Adrenal gland (tissue), 12 donors: ENCODE results near the gene CPA5. TPM values are rescaled to one million over a fixed set of nuclear protein-coding genes. Genes with fewer than 3 reads are reported as not detected.

Experiments
- DNase-seq, 7 donors: peaks; one replicate each; pipeline ENCODE4 v3.0.0-alpha.2; 2019 to 2020
- H3K27ac ChIP-seq, 5 donors: fragments of 200-600 bp; sonication (generic) in 4 of 5; 1 replicate in 3 of 5; 2 replicates in 2 of 5; pipeline versions ENCODE4 v1.5.1 to v1.8.0; 2016 to 2020; ENCODE audit warnings: mild to moderate bottlenecking in 1 of 5
- H3K27me3 ChIP-seq: fragments of 200-600 bp; 2 replicates; pipeline ENCODE4 v1.8.0; 2021
- H3K36me3 ChIP-seq, 2 donors: fragments of 200-600 bp; replicated peaks in 1 of 2; 1 replicate in 1 of 2; 2 replicates in 1 of 2; pipeline versions ENCODE4 v1.5.1 to v1.8.0; 2018 to 2022
- H3K4me1 ChIP-seq, 2 donors: fragments of 200-600 bp; replicated peaks in 1 of 2; 1 replicate in 1 of 2; 2 replicates in 1 of 2; pipeline versions ENCODE4 v1.5.1 to v1.8.0; 2018 to 2021
- H3K4me3 ChIP-seq, 4 donors: fragments of 200-600 bp; sonication (generic) in 3 of 4; one replicate each; pipeline ENCODE4 v1.5.1; 2016 to 2018
- H3K9me3 ChIP-seq, 3 donors: fragments of 200-600 bp; sonication (generic) in 1 of 3; replicated peaks in 1 of 3; 1 replicate in 2 of 3; 2 replicates in 1 of 3; pipeline versions ENCODE4 v1.5.1 to v1.8.0; 2016 to 2021
- CTCF ChIP-seq, 6 experiments: fragments of 450-650 bp in 4 of 6; fragments of 200-600 bp in 2 of 6; sonication (generic) in 1 of 6; IDR thresholded peaks; 1 replicate in 5 of 6; 2 replicates in 1 of 6; pipeline versions ENCODE4 v1.5.1 to v1.8.0; 2016 to 2021; ENCODE audit warnings: antibody characterized with exemption in 6 of 6, mild to moderate bottlenecking in 2 of 6, moderate library complexity in 1 of 6
- POLR2A ChIP-seq, 2 donors: fragments of 450-650 bp; IDR thresholded peaks; one replicate each; pipeline ENCODE4 v1.6.1; 2017; ENCODE audit warnings: antibody characterized with exemption in 2 of 2, mild to moderate bottlenecking in 2 of 2, moderate library complexity in 1 of 2
- WGBS, 4 donors: extraction: QIAGEN DNeasy Blood & Tissue Kit in 2 of 4; methylation state at CpG; one replicate each; pipeline versions ENCODE4 v1.1.5 to v1.1.7; 2013 to 2017; 5-methylcytosine and 5-hydroxymethylcytosine counted together
- intact Hi-C, 2 donors: fragments of 100-400 bp; cut with DNase I; formaldehyde crosslinking; loops; one replicate each; pipeline versions ENCODE4 v1.14.1 to v1.15.0; 2022 to 2023
- polyA plus RNA-seq, 3 donors: library from polyadenylated mRNA; stranded (reverse); fragments of 200-250 nt in 2 of 3; fragments of 350-450 nt in 1 of 3; fragmentation: Illumina TruSeq in 1 of 3; extraction: RNeasy Lipid Tissue Mini Kit (QIAGEN cat#74804) in 1 of 3; gene quantifications; one replicate each; pipeline ENCODE4 v1.2.3, GENCODE V29; 2013 to 2014
- total RNA-seq, 9 donors: library from RNA; depleted of rRNA in 4 of 9; stranded (reverse); fragments of >200 nt in 4 of 9; fragments of 120-200 nt in 1 of 9; fragmentation: NEBNext Ultra II Directional in 1 of 9; extraction: Animal tissue kit (Norgen Biotek cat#: 25700) in 1 of 9; gene quantifications; one replicate each; pipeline versions ENCODE4 v1.1.0 to v1.2.4, GENCODE V29; 2013 to 2023
- donor health status: healthy with polysubstance abuse.
- donor health status: Bipolar disorder and iron deficiency.
- donor health status: DM: yes; HTN: yes; CAD: no.
- donor health status: DM: no; HTN: no; CAD: no.
- donor health status: DM: no; HTN: no; CAD: no.
- donor health status: DM: yes; HTN: yes; CAD: no.

The CPA5 gene
- total and polyA plus RNA-seq, 12 donors: 0.24 to 0.65 (median 0.29) TPM; not detected in 8

GRCh38 chr7:130413201-130413600, 68.6 kb downstream of the CPA5 start:
- H3K4me3 ChIP-seq: no peak overlapping the region
- H3K9me3 ChIP-seq: no peaks in the 10 kb centered on the region
- intact Hi-C loops: no loop called here
- no peaks in the 10 kb centered on the region for H3K36me3 ChIP-seq
- TF ChIP-seq CTCF (IDR thresholded peaks at IDR 0.05): no peak
- TF ChIP-seq POLR2A (IDR thresholded peaks at IDR 0.05): no peak
- no peak overlapping the region for H3K27ac ChIP-seq
- H3K27me3 ChIP-seq: no peaks in the 10 kb centered on the region
- WGBS, 4 donors: 91 to 100% (median 97%) methylated on average over 4 of the region's 4 CpGs
- DNase-seq: no peak
- H3K4me1 ChIP-seq: peaks cover 6 to 21% of the 10 kb centered on the region in 2 donors

- Histone ChIP-seq H3K36me3 (no peaks in the 10 kb centered on the region), H3K4me3 (no peak overlapping the region), H3K4me1 (peaks cover 6 to 14% of the 10 kb centered on the region in 2 donors), H3K27me3 (no peaks in the 10 kb centered on the region), H3K9me3 (no peaks in the 10 kb centered on the region), H3K27ac (no peak overlapping the region)
- intact Hi-C loops: no loop called here
- no peak for DNase-seq
- TF ChIP-seq POLR2A (IDR thresholded peaks at IDR 0.05): no peak
Measured at GRCh38 chr7:130415006-130415405, 70.4 kb downstream of the CPA5 start.

- TF ChIP-seq POLR2A (IDR thresholded peaks at IDR 0.05) (no peak), CTCF (IDR thresholded peaks at IDR 0.05) (no peak)
- Histone ChIP-seq H3K27ac (peak overlapping the region in 2 of 5 donors; percentile 3 to 14), H3K4me1 (peaks cover 6 to 23% of the 10 kb centered on the region in 2 donors), H3K27me3 (no peaks in the 10 kb centered on the region), H3K4me3 (no peak overlapping the region), H3K36me3 (no peaks in the 10 kb centered on the region), H3K9me3 (no peaks in the 10 kb centered on the region)
- no peak for DNase-seq
- 65 to 79% (median 71%) methylated on average over 5 of the region's 5 CpGs for WGBS, 4 donors
- intact Hi-C loops: no loop called here
Measured at GRCh38 chr7:130417213-130417612, 72.6 kb downstream of the CPA5 start.

GRCh38 chr7:130418306-130418705, 73.7 kb downstream of the CPA5 start:
- DNase-seq: no peak
- 95 to 97% (median 97%) methylated on average over 7 of the region's 7 CpGs for WGBS, 4 donors

More at GRCh38 chr7:130418306-130418705, 73.7 kb downstream of the CPA5 start:
- Histone ChIP-seq H3K9me3 (no peaks in the 10 kb centered on the region), H3K27ac (peak overlapping the region in 1 of 5 donors; percentile 52), H3K4me1 (peaks cover 6 to 23% of the 10 kb centered on the region in 2 donors), H3K27me3 (no peaks in the 10 kb centered on the region), H3K36me3 (no peaks in the 10 kb centered on the region), H3K4me3 (no peak overlapping the region)
- TF ChIP-seq POLR2A (IDR thresholded peaks at IDR 0.05) (no peak), CTCF (IDR thresholded peaks at IDR 0.05) (no peak)
- intact Hi-C loops: no loop called here

Other genes starting within 250 kb of the CPA5 start
- gene TMEM209, start 139.4 kb upstream of the CPA5 start, total RNA-seq: 10 to 100 TPM; 23.5 to 77.1 (median 43.8) TPM
- gene TMEM209, start 139.4 kb upstream of the CPA5 start, polyA plus RNA-seq: 10 to 100 TPM in 1 of 3 donors, 1 to 10 TPM in 2; 6.0 to 35.3 (median 9.5) TPM
- under 1 TPM in 1 of 9 donors, not detected in 8; 0.06 TPM for gene SSMEM1, start 137.0 kb upstream of the CPA5 start, total RNA-seq
- under 1 TPM in 1 of 3 donors, not detected in 2; 0.13 TPM for gene SSMEM1, start 137.0 kb upstream of the CPA5 start, polyA plus RNA-seq
- 1 to 10 TPM in 3 of 9 donors, under 1 TPM in 2, not detected in 4; 0.22 to 2.3 (median 1.1) TPM for gene CPA2, start 78.0 kb upstream of the CPA5 start, total RNA-seq
- gene CPA2, start 78.0 kb upstream of the CPA5 start, polyA plus RNA-seq: under 1 TPM; 0.15 to 0.94 (median 0.56) TPM
- gene CPA4, start 51.7 kb upstream of the CPA5 start, total RNA-seq: 10 to 100 TPM in 2 of 9 donors, 1 to 10 TPM in 4, under 1 TPM in 2, not detected in 1; 0.55 to 26.7 (median 2.3) TPM
- gene CPA4, start 51.7 kb upstream of the CPA5 start, polyA plus RNA-seq: 10 to 100 TPM in 1 of 3 donors, 1 to 10 TPM in 2; 1.7 to 12.2 (median 2.4) TPM
- gene CPA1, start 35.7 kb downstream of the CPA5 start, total RNA-seq: 10 to 100 TPM in 2 of 9 donors, 1 to 10 TPM in 2, under 1 TPM in 2, not detected in 3; 0.14 to 15.0 (median 2.2) TPM
- 1 to 10 TPM in 2 of 3 donors, not detected in 1; 1.1 to 1.8 TPM for gene CPA1, start 35.7 kb downstream of the CPA5 start, polyA plus RNA-seq
- 10 to 100 TPM; 10.2 to 21.4 (median 16.7) TPM for gene CEP41, start 96.2 kb downstream of the CPA5 start, total RNA-seq
- gene CEP41, start 96.2 kb downstream of the CPA5 start, polyA plus RNA-seq: 10 to 100 TPM in 1 of 3 donors, 1 to 10 TPM in 2; 3.9 to 22.9 (median 4.4) TPM
- gene MEST, start 147.3 kb downstream of the CPA5 start, total RNA-seq: 100 to 1,000 TPM in 8 of 9 donors, 10 to 100 TPM in 1; 98.9 to 277 (median 155) TPM
- 100 to 1,000 TPM in 1 of 3 donors, 10 to 100 TPM in 2; 50.1 to 103 (median 57.5) TPM for gene MEST, start 147.3 kb downstream of the CPA5 start, polyA plus RNA-seq